ENCODE results near the gene KLF4. TPM values are rescaled to one million over a fixed set of nuclear protein-coding genes. Genes with fewer than 3 reads are reported as not detected.

KLF4 gene
- total RNA-seq, 1 donor from 2014 or later, result 4.6 TPM

DNA sequence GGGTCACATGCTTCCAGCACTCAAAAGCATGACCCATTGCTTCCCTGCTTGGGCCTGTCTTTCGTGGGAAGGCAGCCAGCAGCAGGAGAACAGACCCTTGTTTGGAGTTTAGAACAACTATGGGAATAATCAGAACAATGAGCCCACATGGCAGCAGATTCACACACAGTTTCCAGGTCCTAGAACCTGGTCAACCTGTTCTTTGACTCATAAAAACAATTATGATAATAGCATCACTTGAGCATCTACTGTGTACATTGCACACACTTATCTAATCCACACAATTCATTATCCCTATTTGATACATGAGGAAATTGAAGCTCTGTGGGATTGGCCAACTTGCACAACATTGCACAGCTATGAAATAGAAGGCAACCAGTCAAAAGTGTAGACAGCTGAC, 41.7 kb downstream of the KLF4 start:
- no peak for DNase-seq

DNA sequence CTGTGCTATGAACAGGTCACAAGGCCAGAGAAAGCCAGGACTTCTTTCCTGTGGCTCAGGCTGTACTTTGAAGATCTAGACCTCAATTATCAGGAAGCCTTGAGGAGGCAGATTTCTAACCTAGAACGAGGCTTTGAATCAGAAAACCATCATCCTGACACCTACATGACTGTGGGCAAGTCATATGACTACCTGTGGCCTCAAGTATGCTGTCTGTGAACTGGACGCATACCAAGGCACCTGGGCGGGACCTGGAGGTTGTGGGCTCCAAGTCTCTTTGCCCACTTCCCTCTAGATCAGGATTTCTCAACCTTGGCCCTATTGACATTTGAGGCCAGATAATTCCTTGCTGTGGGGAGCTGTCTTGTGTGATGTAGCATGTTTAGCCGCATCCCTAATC, 42.5 kb downstream of the KLF4 start:
- no peak for DNase-seq

DNA sequence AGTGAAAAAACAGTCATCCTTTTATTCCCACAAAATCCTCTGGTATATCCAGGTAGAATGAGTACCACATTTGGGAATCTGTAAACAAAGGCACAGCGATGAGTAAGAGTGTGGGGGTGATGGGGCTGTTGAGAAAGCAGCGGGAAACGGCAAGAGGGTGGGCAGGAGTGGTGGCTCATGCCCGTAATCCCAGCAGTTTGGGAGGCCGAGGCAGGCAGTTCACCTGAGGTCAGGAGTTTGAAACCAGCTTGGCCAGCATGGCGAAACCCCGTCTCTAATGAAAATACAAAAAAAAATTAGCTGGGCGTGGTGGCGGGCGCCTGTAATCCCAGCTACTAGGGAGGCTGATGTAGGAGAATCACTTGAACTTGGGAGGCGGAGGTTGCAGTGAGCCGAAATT, 43.1 kb downstream of the KLF4 start:
- DNase-seq, result no peak

DNA sequence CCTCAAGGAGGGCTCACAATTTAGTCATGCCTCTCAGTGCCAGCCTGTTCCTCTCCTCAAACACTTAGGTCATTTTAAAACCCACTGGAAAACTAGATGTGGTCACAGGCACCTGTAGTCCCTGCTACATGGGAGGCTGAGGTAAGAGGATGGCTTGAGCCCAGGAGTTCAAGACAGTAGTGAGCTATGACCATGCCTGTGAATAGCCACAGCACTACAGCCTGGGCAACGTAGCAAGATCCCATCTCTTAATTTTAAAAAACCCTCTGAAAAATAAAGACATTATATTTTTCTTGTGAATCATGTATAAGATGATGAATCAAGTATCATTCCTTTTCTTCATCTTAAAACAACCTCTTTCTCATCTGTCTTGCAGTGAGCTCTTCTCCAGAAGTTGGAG, 45.8 kb downstream of the KLF4 start:
- no peak for DNase-seq

DNA sequence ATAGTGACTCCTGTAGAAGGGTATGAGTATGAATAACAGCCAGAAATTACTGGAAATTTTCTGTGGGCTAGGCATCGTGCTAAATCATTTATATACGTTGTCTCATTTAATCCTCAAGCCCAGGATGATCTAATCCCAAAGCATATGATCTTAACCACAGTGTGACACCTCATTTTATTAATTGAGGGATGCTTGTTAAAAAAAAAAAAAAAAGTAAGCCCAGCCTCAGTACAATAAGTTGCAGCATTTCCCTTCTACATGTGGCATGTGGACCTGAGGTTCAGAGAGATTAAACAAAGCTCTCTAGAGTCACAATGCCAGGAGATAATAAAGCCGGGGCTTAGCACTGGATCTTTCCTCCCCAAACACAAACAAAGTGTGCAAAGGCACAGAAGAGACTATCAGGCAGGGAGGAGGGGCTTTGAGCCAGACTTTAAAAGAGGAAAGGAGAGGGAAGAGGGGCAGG, 49.5 kb downstream of the KLF4 start:
- no peak for DNase-seq

DNA sequence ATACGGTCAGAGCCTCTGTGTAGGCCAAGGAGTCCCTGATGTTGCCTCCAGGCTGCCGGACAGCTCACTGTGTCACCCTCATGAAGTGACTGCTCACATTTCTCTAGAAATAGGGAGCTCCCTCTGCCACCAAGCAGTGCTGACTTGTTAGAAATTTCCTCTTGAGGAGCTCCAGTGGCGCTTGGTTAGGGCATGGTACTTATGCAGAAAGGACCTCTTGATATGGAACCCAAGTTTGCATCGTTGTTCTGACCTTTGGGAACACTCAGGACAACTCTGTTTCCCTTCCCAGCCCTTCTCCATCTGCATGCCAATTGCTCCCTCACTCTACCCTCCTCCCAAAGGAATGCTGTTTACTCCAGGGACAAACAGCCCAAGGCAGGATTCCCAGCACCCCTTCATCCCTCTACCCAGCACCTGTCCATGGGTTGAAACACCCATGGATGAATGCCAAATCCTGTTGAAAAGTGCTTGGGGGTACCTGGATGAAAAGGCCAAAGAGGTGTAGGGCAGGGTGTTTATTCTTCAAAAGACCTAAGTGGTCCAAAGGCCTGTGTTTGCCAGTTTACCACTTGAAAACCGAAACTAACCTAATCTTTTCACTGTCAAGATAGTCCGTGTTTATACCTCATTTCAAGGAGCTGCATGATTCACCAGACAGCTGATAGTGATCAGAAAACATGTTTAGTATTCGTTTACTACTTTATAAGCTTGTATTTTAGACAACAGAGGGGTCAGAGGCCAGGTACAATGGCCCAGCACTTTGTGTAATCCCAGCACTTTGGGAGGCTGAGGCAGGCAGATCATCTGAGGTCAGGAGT, 51.1 kb downstream of the KLF4 start:
- no peak for DNase-seq

DNA sequence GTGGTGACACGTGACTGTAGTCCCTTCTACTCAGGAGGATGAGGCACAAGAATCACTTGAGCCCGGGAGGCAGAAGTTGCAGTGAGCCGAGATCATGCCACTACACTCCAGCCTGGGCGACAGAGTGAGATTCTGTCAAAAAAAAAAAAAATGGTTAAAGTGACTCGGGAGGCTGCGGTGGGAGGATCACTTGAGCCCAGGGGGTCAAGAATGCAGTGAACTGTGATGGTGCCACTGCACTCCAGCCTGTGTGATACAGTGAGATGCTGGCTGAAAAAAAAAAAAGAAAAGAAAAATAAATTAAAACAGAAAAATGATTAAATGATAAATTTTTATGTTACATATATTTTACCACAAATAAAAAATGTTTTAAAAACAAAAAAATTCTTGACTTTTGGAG, 51.9 kb downstream of the KLF4 start:
- no peak for DNase-seq

DNA sequence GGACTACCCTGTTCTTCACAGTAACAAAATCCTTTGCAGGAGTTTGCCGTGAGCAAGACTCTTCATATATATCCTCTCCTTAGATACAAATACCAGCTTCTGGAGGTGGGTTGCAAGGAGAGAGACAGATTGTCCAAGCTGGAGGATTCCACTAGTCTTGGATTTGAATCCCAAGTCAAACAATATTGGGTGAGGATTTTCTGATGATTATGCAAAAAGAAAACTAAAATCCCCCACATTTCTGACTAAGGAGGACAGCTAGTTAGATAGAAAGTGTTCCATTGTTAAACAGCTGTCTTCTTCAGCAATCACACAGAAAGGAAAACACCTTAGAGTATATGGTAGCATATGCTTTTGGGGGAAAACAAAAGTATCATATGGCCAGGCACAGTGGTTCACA, 54.2 kb downstream of the KLF4 start:
- DNase-seq, result no peak

Other genes with a start within 250 kb of the KLF4 start
- 75.0 and 98.8 TPM in 2 replicates for gene RAD23B, start 206.5 kb downstream of the KLF4 start, total RNA-seq

Data from dermis blood vessel endothelial cell (primary cell).